ENCODE data around the gene LIMK2.
"Not testable (repeated sequence)": the region's sequence is repeated elsewhere in the genome, so short reads cannot be mapped to it uniquely, and the experiment has no call there.

LIMK2 gene

GRCh38 chr22:31211862-31212730, at the start of gene LIMK2:
LIMK2 (plus strand) TSS chr22:31212298; CDS start chr22:31212409, 111 bp downstream.
- Mint-ChIP-seq H3K4me3 (peak within 1 kb of the TSS; percentile 87), H3K27ac (peak within 1 kb of the TSS; percentile 91), H3K4me1 (peaks cover 44% of the 10 kb centered on the region), H3K9me3 (no peaks in the 10 kb centered on the region), H3K36me3 (peaks cover 5% of the 10 kb centered on the region)
- ATAC-seq (peak; percentile 97), DNase-seq (ENCODE audit: low spot score in 2 of 2) (peak; percentile 98 to 99)

GRCh38 chr22:31170971-31171370, 41.1 kb upstream of the LIMK2 start:
- ATAC-seq (no peak), DNase-seq (ENCODE audit: low spot score in 2 of 2) (no peak)
- Mint-ChIP-seq H3K27ac (no peak overlapping the region), H3K9me3 (no peaks in the 10 kb centered on the region), H3K36me3 (peaks cover 52% of the 10 kb centered on the region), H3K4me1 (peaks cover 40% of the 10 kb centered on the region), H3K4me3 (no peak overlapping the region)

- H3K9me3 Mint-ChIP-seq; ATAC-seq; H3K27ac Mint-ChIP-seq; DNase-seq (ENCODE audit: low spot score in 2 of 2); H3K4me3 Mint-ChIP-seq: not testable (repeated sequence)
- Mint-ChIP-seq H3K36me3 (peaks cover 52% of the 10 kb centered on the region), H3K4me1 (peaks cover 33% of the 10 kb centered on the region)
These were observed 40.4 kb upstream of the LIMK2 start for GRCh38 chr22:31171734-31172133.

DNA sequence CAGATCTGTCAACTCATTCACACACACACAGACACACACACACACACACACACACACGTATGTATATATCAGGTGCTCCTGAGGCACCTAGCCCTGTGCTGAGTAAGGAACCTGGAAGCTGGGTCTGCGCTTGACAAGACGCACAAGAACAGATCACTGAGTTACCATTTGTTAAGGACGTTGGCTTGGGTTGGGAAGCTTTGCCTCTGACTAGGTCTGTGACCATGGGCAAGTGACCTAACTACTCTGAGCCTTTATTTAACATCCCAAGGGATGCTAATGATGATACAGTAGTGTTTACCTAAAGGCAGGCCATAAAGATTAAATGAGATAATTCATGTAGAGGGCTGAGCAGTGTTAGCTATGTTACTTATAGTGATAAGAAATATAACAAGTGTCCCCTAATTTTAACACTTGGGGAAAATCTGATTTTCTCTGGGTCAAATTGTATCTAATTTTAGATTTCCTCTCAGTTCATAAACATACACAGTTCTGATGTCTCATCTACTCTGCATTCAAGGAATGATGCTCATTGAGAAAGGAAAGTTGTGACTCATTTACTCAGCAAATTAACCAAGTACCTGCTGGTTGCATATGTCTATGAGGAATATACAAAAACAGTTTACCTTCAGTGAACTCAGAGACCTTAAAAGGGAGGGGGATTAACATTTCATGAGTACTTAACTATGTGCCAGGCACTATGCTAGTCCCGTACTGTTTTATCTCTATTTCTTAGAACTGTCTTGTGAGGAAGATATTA, 38.5 kb upstream of the LIMK2 start:
- ATAC-seq (peak; percentile 95), DNase-seq (ENCODE audit: low spot score in 2 of 2) (no peak)
- Mint-ChIP-seq H3K9me3 (no peaks in the 10 kb centered on the region), H3K27ac (peak overlapping the region; percentile 30), H3K4me3 (peak overlapping the region; percentile 37), H3K36me3 (peaks cover 44% of the 10 kb centered on the region), H3K4me1 (peaks cover 26% of the 10 kb centered on the region)

DNA sequence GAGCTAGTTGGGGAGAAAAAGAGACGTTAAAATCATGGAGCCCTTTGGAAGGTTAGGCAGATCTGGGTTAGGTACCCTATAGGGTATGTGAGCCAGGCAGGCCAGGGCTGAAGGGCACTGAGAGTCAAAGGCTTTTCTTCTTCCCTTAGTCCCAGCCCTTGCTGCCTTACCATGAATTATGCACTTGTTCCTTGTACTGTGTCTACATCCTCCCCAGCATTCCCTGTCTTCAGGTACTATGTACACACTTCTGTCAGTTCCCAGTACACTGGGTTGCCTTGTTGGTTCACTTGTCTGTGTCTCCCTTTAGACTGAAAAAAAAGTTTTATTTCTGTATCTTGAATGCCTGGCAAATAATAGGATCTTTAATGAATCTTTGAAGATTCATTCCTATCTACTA, 35.2 kb upstream of the LIMK2 start:
- no peak overlapping the region for H3K4me3 Mint-ChIP-seq

DNA sequence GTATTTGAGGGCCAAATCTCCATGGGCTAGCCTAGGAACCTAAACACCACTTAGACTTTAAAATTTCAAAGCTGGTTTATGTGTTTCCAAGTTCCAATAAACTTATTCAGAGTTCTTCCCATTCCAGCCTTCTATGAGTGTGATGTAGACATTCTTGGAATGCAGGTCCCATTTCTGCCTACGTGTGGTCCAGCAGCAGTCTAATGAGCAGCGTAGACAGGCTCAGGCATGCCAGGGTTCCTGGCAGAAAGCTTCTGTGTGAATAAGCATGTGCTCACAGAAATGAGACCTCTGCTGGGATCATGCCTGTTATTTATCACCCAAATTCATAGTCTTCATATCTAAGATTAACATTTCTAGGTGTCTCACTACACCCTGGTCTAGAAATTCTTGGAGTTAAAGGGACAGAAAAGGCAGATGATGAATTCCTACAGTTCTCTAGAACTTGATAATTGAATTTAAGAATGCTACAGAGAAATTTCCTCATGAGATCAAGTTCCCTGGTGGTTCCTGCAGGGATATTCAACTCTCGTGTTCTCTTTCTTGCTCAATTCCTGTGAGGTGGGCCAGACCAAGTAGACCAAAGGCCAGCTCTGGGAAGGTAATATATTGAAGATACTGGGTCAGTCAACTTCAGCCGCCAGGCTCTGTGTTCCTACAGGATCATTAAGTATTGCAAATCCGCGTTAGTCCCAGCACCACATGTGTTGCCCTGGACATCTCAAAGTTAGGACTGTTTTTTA, 34.5 kb upstream of the LIMK2 start:
- Mint-ChIP-seq H3K9me3 (no peaks in the 10 kb centered on the region), H3K4me3 (no peak overlapping the region), H3K27ac (peak overlapping the region; percentile 52), H3K36me3 (peaks cover 59% of the 10 kb centered on the region), H3K4me1 (peaks cover 30% of the 10 kb centered on the region)
- DNase-seq (ENCODE audit: low spot score in 2 of 2) (no peak), ATAC-seq (no peak)

More for the DNA sequence above, 35.2 kb upstream of the LIMK2 start:
- DNase-seq (ENCODE audit: low spot score in 2 of 2) (no peak), ATAC-seq (no peak)
- H3K27ac Mint-ChIP-seq, result peak overlapping the region; percentile 52
- H3K36me3 Mint-ChIP-seq, result peaks cover 52% of the 10 kb centered on the region
- no peaks in the 10 kb centered on the region for H3K9me3 Mint-ChIP-seq
- H3K4me1 Mint-ChIP-seq, result peaks cover 30% of the 10 kb centered on the region

DNA sequence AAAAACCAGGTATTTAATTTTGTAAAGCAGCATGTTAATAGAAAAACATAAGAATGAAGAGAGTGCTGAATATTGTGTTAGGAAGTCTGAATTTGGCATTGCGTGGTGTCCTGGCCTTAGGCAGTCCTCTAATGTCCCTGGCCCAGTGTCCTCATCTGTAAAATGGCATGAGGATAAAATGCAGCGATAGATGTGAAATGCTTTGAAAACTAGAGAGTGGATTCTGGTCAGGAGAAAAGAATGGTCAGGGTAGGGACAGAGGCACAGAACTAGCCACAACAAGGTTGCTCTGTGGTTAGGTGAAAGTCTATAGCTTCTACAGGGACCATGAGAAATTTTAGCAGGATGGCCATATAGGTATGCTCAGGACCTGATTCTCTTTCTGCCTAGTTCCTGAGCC, 33.2 kb upstream of the LIMK2 start:
- ATAC-seq, result no peak
- H3K36me3 Mint-ChIP-seq, result peaks cover 58% of the 10 kb centered on the region
- no peak overlapping the region for H3K4me3 Mint-ChIP-seq
- DNase-seq (ENCODE audit: low spot score in 2 of 2), result no peak
- H3K9me3 Mint-ChIP-seq, result no peaks in the 10 kb centered on the region
- peak overlapping the region; percentile 9 for H3K27ac Mint-ChIP-seq
- H3K4me1 Mint-ChIP-seq, result peaks cover 17% of the 10 kb centered on the region

GRCh38 chr22:31179345-31179744, 32.8 kb upstream of the LIMK2 start:
- no peak overlapping the region for H3K27ac Mint-ChIP-seq
- no peak for DNase-seq (ENCODE audit: low spot score in 2 of 2)

GRCh38 chr22:31184015-31184414, 28.1 kb upstream of the LIMK2 start:
- Mint-ChIP-seq H3K9me3 (no peaks in the 10 kb centered on the region), H3K4me1 (peaks cover 8% of the 10 kb centered on the region), H3K27ac (no peak overlapping the region), H3K4me3 (no peak overlapping the region), H3K36me3 (peaks cover 44% of the 10 kb centered on the region)
- no peak for DNase-seq (ENCODE audit: low spot score in 2 of 2)
- ATAC-seq, result no peak

More at GRCh38 chr22:31179345-31179744, 32.8 kb upstream of the LIMK2 start:
- Mint-ChIP-seq H3K4me1 (peaks cover 15% of the 10 kb centered on the region), H3K9me3 (no peaks in the 10 kb centered on the region), H3K4me3 (no peak overlapping the region), H3K36me3 (peaks cover 54% of the 10 kb centered on the region)
- peak; percentile 21 for ATAC-seq

GRCh38 chr22:31185056-31185455, 27.0 kb upstream of the LIMK2 start:
- no peak for DNase-seq (ENCODE audit: low spot score in 2 of 2)
- no peak overlapping the region for H3K27ac Mint-ChIP-seq

DNA sequence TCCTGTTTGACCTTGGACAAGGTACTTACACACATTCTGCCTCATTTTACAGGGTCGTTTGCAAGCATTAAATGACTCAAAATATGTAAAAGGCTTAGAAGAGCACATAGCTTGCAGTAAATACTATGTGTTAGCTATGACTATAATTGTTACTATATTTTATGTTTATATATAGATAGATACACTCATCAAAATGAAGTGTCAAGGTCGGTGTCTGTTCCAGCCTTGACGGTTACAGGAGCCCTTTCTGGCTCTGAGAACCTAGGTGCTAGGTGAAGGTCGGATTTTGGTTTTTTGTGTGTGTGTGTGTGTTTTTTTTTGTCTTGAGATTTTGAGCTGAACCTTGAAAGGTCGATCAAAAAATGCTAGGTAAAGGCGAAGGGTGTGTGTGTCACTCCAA, 24.5 kb upstream of the LIMK2 start:
- Mint-ChIP-seq H3K4me3 (no peak overlapping the region), H3K27ac (no peak overlapping the region)

More at GRCh38 chr22:31185056-31185455, 27.0 kb upstream of the LIMK2 start:
- Mint-ChIP-seq H3K9me3 (no peaks in the 10 kb centered on the region), H3K4me1 (no peaks in the 10 kb centered on the region), H3K4me3 (no peak overlapping the region), H3K36me3 (peaks cover 43% of the 10 kb centered on the region)
- no peak for ATAC-seq

GRCh38 chr22:31192513-31192912, 19.6 kb upstream of the LIMK2 start:
- peaks cover 85% of the 10 kb centered on the region for H3K36me3 Mint-ChIP-seq
- H3K4me1 Mint-ChIP-seq, result no peaks in the 10 kb centered on the region
- ATAC-seq (no peak), DNase-seq (ENCODE audit: low spot score in 2 of 2) (no peak)
- H3K27ac Mint-ChIP-seq, result no peak overlapping the region
- no peaks in the 10 kb centered on the region for H3K9me3 Mint-ChIP-seq
- H3K4me3 Mint-ChIP-seq, result no peak overlapping the region

More for the DNA sequence above, 24.5 kb upstream of the LIMK2 start:
- no peak for DNase-seq (ENCODE audit: low spot score in 2 of 2)
- ATAC-seq, result no peak
- Mint-ChIP-seq H3K36me3 (peaks cover 41% of the 10 kb centered on the region), H3K4me1 (no peaks in the 10 kb centered on the region), H3K9me3 (no peaks in the 10 kb centered on the region)

DNA sequence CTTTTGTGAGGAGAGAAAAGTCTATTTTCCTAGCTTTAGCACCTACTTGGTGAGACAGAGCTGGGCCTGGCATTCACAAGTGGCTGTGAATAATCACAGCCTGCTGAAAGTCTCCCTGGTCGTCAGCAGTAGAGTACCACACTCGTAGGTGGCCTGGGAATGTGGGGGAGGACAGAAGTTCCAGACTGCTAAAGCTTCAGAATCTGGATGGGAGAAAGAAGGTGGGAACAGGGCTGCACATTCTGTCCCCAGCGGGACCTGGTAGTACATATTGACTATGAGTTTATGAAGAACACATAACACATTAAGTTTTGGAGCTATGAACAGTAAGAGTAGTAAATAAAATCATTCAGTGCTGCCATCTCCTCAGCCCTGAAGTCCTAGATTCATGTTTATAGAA, 19.0 kb upstream of the LIMK2 start:
- H3K4me1 Mint-ChIP-seq, result no peaks in the 10 kb centered on the region
- DNase-seq (ENCODE audit: low spot score in 2 of 2) (no peak), ATAC-seq (no peak)
- H3K4me3 Mint-ChIP-seq, result no peak overlapping the region
- H3K9me3 Mint-ChIP-seq, result no peaks in the 10 kb centered on the region
- peaks cover 85% of the 10 kb centered on the region for H3K36me3 Mint-ChIP-seq
- H3K27ac Mint-ChIP-seq, result no peak overlapping the region

GRCh38 chr22:31194681-31195080, 17.4 kb upstream of the LIMK2 start:
- Mint-ChIP-seq H3K27ac (peak overlapping the region; percentile 8), H3K36me3 (peaks cover 97% of the 10 kb centered on the region)
- ATAC-seq; DNase-seq (ENCODE audit: low spot score in 2 of 2); H3K4me1 Mint-ChIP-seq; H3K9me3 Mint-ChIP-seq; H3K4me3 Mint-ChIP-seq: not testable (repeated sequence)

- Mint-ChIP-seq H3K4me3 (no peak overlapping the region), H3K36me3 (peaks cover 92% of the 10 kb centered on the region), H3K27ac (no peak overlapping the region), H3K4me1 (no peaks in the 10 kb centered on the region), H3K9me3 (no peaks in the 10 kb centered on the region)
- no peak for ATAC-seq
- DNase-seq (ENCODE audit: low spot score in 2 of 2), result no peak
These were observed 12.9 kb upstream of the LIMK2 start for GRCh38 chr22:31199187-31199586.
